Eye (tissue), 1 donor: ENCODE data around the gene RAD51B.
A peak's percentile ranks its signal among the peaks of the same experiment; 100 is the strongest.

Experiments used
- DNase-seq: peaks from one replicate; pipeline ENCODE4 v3.0.0-alpha.2; 2015

The RAD51B gene

GRCh38 chr14:68726093-68726695, 906.6 kb downstream of the RAD51B start:
- no peak for DNase-seq

- no peak for DNase-seq
Observed at GRCh38 chr14:68727315-68728047, 907.9 kb downstream of the RAD51B start.

- DNase-seq = no peak
Observed at GRCh38 chr14:68728342-68729106, 908.9 kb downstream of the RAD51B start.

GRCh38 chr14:68729556-68729955, 910.0 kb downstream of the RAD51B start:
- DNase-seq = no peak

- DNase-seq = no peak
Observed at GRCh38 chr14:68730348-68730747, 910.8 kb downstream of the RAD51B start.

GRCh38 chr14:68730811-68731425, 911.3 kb downstream of the RAD51B start:
- peak; percentile 93 for DNase-seq

- DNase-seq = no peak
Observed at GRCh38 chr14:68733086-68733914, 913.7 kb downstream of the RAD51B start.

- DNase-seq = no peak
Observed at GRCh38 chr14:68734231-68734732, 914.7 kb downstream of the RAD51B start.

GRCh38 chr14:68735856-68736255, 916.3 kb downstream of the RAD51B start:
- peak; percentile 63 for DNase-seq

- peak; percentile 56 for DNase-seq
Observed at GRCh38 chr14:68736471-68736871, 916.9 kb downstream of the RAD51B start.

- DNase-seq = no peak
Observed at GRCh38 chr14:68737086-68737485, 917.5 kb downstream of the RAD51B start.

GRCh38 chr14:68738559-68738958, 919.0 kb downstream of the RAD51B start:
- no peak for DNase-seq

- DNase-seq = no peak
Observed at GRCh38 chr14:68739701-68740100, 920.1 kb downstream of the RAD51B start.

- no peak for DNase-seq
Observed at GRCh38 chr14:68740788-68741476, 921.4 kb downstream of the RAD51B start.

GRCh38 chr14:68741477-68741791, 921.9 kb downstream of the RAD51B start:
- no peak for DNase-seq

GRCh38 chr14:68741839-68742470, 922.4 kb downstream of the RAD51B start:
- no peak for DNase-seq

GRCh38 chr14:68744613-68745012, 925.0 kb downstream of the RAD51B start:
- DNase-seq = no peak

- no peak for DNase-seq
Observed at GRCh38 chr14:68747393-68747792, 927.8 kb downstream of the RAD51B start.

- no peak for DNase-seq
Observed at GRCh38 chr14:68748260-68748659, 928.7 kb downstream of the RAD51B start.

GRCh38 chr14:68748691-68749090, 929.1 kb downstream of the RAD51B start:
- no peak for DNase-seq
